GM21515 (cell line): ENCODE data around the gene SULT2A1.
"Not testable (repeated sequence)": the region's sequence is repeated elsewhere in the genome, so short reads cannot be mapped to it uniquely, and the experiment has no call there.

Experiments
- ATAC-seq: cut with Tn5 transposase; IDR thresholded peaks from one replicate; pipeline ENCODE4 v1.9.1; 2021; ENCODE audit not compliant: unreplicated experiment

SULT2A1 gene

GRCh38 chr19:47886010-47886559, at the start of gene SULT2A1:
TSS of gene SULT2A1 (minus strand) at chr19:47886315. CDS start at chr19:47886257, 58 bp downstream.
- no peak for ATAC-seq

- not testable (repeated sequence) for ATAC-seq
Measured at GRCh38 chr19:47928581-47928980, 42.5 kb upstream of the SULT2A1 start.

GRCh38 chr19:47920107-47920506, 34.0 kb upstream of the SULT2A1 start:
- ATAC-seq = not testable (repeated sequence)

- ATAC-seq = not testable (repeated sequence)
Measured at GRCh38 chr19:47910191-47910590, 24.1 kb upstream of the SULT2A1 start.

GRCh38 chr19:47909350-47909749, 23.2 kb upstream of the SULT2A1 start:
- not testable (repeated sequence) for ATAC-seq

- ATAC-seq = no peak
Measured at GRCh38 chr19:47901370-47901769, 15.3 kb upstream of the SULT2A1 start.

- no peak for ATAC-seq
Measured at GRCh38 chr19:47899335-47899734, 13.2 kb upstream of the SULT2A1 start.

GRCh38 chr19:47897861-47898260, 11.7 kb upstream of the SULT2A1 start:
- ATAC-seq = no peak

GRCh38 chr19:47896773-47897172, 10.7 kb upstream of the SULT2A1 start:
- ATAC-seq = no peak

GRCh38 chr19:47896019-47896418, 9.9 kb upstream of the SULT2A1 start:
- no peak for ATAC-seq

GRCh38 chr19:47895165-47895782, 9.2 kb upstream of the SULT2A1 start:
- ATAC-seq = no peak

- no peak for ATAC-seq
Measured at GRCh38 chr19:47891923-47892666, 6.0 kb upstream of the SULT2A1 start.

GRCh38 chr19:47891622-47891922, 5.5 kb upstream of the SULT2A1 start:
- no peak for ATAC-seq

GRCh38 chr19:47890865-47891621, 4.9 kb upstream of the SULT2A1 start:
- ATAC-seq = no peak

GRCh38 chr19:47885067-47885463, 1.1 kb downstream of the SULT2A1 start:
- ATAC-seq = no peak

- no peak for ATAC-seq
Measured at GRCh38 chr19:47882890-47883289, 3.2 kb downstream of the SULT2A1 start.

- ATAC-seq = no peak
Measured at GRCh38 chr19:47881757-47882156, 4.4 kb downstream of the SULT2A1 start.

- ATAC-seq = not testable (repeated sequence)
Measured at GRCh38 chr19:47879385-47879784, 6.7 kb downstream of the SULT2A1 start.

GRCh38 chr19:47878906-47879305, 7.2 kb downstream of the SULT2A1 start:
- ATAC-seq = no peak

GRCh38 chr19:47865166-47865565, 20.9 kb downstream of the SULT2A1 start:
- ATAC-seq = no peak

GRCh38 chr19:47863514-47863936, 22.6 kb downstream of the SULT2A1 start:
- ATAC-seq = no peak

- ATAC-seq = no peak
Measured at GRCh38 chr19:47861630-47862029, 24.5 kb downstream of the SULT2A1 start.
